Loucy (cell line): Measurements from ENCODE around the gene TESMIN.

Source experiments
- H2AFZ ChIP-seq: fragments of 200-600 bp; sonication (generic); 2 replicates; pipeline ENCODE4 v1.6.0; 2016; ENCODE audit warnings: antibody characterized with exemption, mild to moderate bottlenecking, low read length, moderate library complexity
- H3F3A ChIP-seq: fragments of 200-600 bp; 2 replicates; pipeline ENCODE4 v1.6.0; 2016; ENCODE audit warnings: antibody characterized with exemption, low read depth, mild to moderate bottlenecking
- H3K27me3 ChIP-seq: fragments of 200-600 bp; sonication (generic); 2 replicates; pipeline ENCODE4 v1.6.1; 2014; ENCODE audit warnings: low read length, mild to moderate bottlenecking; ENCODE audit not compliant: insufficient read depth, poor library complexity, severe bottlenecking
- H3K36me3 ChIP-seq: fragments of 200-600 bp; sonication (generic); 2 replicates; pipeline ENCODE4 v1.6.1; 2016; ENCODE audit warnings: low read length; ENCODE audit not compliant: insufficient read depth
- H3K4me1 ChIP-seq: fragments of 200-600 bp; sonication (generic); 2 replicates; pipeline ENCODE4 v1.5.1; 2014; ENCODE audit warnings: low read length, mild to moderate bottlenecking; ENCODE audit not compliant: insufficient read depth, poor library complexity, severe bottlenecking
- H3K4me2 ChIP-seq: fragments of 200-600 bp; sonication (generic); 2 replicates; pipeline ENCODE4 v1.6.0; 2014; ENCODE audit warnings: antibody characterized with exemption, low read length, low read depth, mild to moderate bottlenecking; ENCODE audit not compliant: poor library complexity, severe bottlenecking
- H3K4me3 ChIP-seq: fragments of 200-600 bp; sonication (generic); 2 replicates; pipeline ENCODE4 v1.5.1; 2014; ENCODE audit warnings: low read length, mild to moderate bottlenecking, mixed read lengths; ENCODE audit not compliant: poor library complexity, severe bottlenecking
- H3K79me2 ChIP-seq: fragments of 200-600 bp; sonication (generic); 2 replicates; pipeline ENCODE4 v1.6.1; 2014; ENCODE audit warnings: low read length; ENCODE audit not compliant: insufficient read depth
- H3K9ac ChIP-seq: fragments of 200-600 bp; sonication (generic); 2 replicates; pipeline ENCODE4 v1.6.0; 2014; ENCODE audit warnings: mild to moderate bottlenecking, low read depth, low read length, moderate library complexity; ENCODE audit not compliant: poor library complexity, severe bottlenecking
- H3K9me2 ChIP-seq: fragments of 200-600 bp; sonication (generic); replicated peaks from 2 replicates; pipeline ENCODE4 v1.6.1; 2016; ENCODE audit warnings: low read depth, low read length, mixed read lengths
- H3K9me3 ChIP-seq: fragments of 200-600 bp; sonication (generic); 2 replicates; pipeline ENCODE4 v1.6.1; 2014; ENCODE audit warnings: mild to moderate bottlenecking, antibody characterized with exemption, low read length, low read depth; ENCODE audit not compliant: insufficient read depth
- H4K20me1 ChIP-seq: fragments of 200-600 bp; sonication (generic); 2 replicates; pipeline ENCODE4 v1.6.0; 2014; ENCODE audit warnings: antibody characterized with exemption, low read length, mild to moderate bottlenecking; ENCODE audit not compliant: insufficient read depth, poor library complexity, severe bottlenecking
- EZH2phosphoT487 ChIP-seq: fragments of 200-600 bp; IDR thresholded peaks from 2 replicates; pipeline ENCODE4 v1.6.1; 2018; ENCODE audit warnings: antibody characterized with exemption, mild to moderate bottlenecking, moderate library complexity, borderline replicate concordance
- TF ChIP-seq, protein P1 (sequence below): fragments of 200-600 bp; sonication (generic); conservative IDR thresholded peaks from 2 replicates; pipeline ENCODE4 v1.5.1; 2014; ENCODE audit warnings: mild to moderate bottlenecking, antibody characterized with exemption, low read length

The TESMIN gene

DNA sequence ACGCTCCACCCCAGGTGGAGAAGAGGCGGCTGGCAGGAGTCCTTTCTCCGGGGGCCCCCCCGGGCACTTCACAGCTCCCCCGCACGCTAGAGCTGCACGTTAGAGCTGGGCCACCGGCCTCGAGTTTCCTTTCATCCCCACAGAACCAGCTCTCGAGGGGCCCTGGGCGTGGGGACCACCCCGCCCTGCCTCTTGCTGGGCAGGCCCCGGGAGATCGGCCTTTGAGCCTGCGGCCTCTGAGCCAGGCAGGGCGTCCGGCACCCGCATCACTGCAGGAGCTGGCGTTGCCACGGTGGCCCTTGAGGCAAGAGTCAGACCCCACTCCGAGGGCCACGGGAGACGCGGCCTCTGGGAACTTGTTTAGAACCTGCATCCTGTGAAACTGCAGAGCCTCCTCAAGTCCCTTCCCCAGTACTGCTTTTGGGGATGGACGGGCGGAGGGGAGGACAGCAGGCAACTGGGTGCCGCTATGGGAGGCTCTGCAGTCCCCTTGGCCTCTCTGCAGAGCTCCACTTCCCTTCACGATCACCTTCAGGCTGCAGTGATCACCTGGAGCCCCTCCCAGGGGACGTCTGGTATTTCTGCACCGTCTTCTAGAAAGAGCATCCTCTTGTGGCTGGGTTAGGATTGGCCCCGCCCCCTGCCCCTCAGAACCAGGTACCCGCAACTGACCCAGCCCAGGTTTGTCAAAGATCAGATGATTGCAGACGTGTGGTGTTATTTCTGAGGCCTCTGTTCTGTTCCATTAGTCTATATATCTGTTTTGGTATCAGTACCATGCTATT lies 80.9 kb downstream of the TESMIN start:
- no peaks in the 10 kb centered on the region for H3K9me3 ChIP-seq
- no peaks in the 10 kb centered on the region for H3K79me2 ChIP-seq
- no peak overlapping the region for H3K4me3 ChIP-seq
- no peaks in the 10 kb centered on the region for H4K20me1 ChIP-seq
- no peak overlapping the region for H3K9ac ChIP-seq
- no peaks in the 10 kb centered on the region for H3K4me1 ChIP-seq
- no peak overlapping the region for H3K4me2 ChIP-seq
- no peaks in the 10 kb centered on the region for H3K27me3 ChIP-seq
- H3K9me2 ChIP-seq, result no peaks in the 10 kb centered on the region
- no peaks in the 10 kb centered on the region for H3F3A ChIP-seq
- H3K36me3 ChIP-seq, result no peaks in the 10 kb centered on the region
- TF ChIP-seq, protein P1, sequence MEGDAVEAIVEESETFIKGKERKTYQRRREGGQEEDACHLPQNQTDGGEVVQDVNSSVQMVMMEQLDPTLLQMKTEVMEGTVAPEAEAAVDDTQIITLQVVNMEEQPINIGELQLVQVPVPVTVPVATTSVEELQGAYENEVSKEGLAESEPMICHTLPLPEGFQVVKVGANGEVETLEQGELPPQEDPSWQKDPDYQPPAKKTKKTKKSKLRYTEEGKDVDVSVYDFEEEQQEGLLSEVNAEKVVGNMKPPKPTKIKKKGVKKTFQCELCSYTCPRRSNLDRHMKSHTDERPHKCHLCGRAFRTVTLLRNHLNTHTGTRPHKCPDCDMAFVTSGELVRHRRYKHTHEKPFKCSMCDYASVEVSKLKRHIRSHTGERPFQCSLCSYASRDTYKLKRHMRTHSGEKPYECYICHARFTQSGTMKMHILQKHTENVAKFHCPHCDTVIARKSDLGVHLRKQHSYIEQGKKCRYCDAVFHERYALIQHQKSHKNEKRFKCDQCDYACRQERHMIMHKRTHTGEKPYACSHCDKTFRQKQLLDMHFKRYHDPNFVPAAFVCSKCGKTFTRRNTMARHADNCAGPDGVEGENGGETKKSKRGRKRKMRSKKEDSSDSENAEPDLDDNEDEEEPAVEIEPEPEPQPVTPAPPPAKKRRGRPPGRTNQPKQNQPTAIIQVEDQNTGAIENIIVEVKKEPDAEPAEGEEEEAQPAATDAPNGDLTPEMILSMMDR, result no peak
- no peak for TF ChIP-seq EZH2phosphoT487
- H2AFZ ChIP-seq, result no peak overlapping the region

DNA sequence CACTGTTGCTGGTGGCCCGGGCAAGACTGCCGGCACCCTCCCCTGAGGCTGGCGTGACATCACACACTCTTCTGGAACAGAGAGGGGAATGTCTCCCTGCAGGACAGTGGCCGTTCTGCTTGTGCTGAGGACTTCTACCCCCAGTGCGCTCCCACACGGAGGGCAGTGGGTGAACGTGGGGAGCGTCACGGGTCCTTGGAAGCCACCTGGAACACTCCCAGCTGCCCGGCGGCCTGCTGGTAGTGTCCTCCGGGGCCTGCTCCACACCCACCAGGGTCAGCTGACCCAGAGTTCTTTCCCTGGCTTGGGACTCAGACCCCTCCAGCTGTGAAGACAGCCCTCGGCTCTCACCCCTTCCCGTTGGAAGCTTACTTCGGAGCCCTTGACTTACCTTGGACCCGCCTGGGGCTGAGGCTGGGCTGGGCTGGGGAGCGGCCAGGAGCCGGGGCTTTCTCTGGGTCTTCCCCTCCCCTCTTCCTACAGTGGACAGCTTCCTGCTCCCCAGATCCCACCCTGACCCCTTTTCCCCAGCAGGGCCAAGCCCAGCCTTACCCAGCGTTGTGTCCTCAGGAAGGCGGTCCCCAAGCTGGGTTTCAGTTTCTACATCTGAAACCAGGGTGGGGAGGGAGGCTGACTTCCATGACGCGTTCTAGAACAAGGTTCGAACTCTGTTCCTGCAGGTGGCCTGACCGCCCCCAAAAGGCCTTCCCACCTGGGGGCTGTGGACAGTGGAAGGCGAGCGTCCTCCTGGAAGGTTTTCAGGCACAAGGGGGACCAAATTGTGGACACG lies 81.8 kb downstream of the TESMIN start:
- Histone ChIP-seq H3K9ac (no peak overlapping the region), H3K9me2 (no peaks in the 10 kb centered on the region), H3K27me3 (no peaks in the 10 kb centered on the region), H3K79me2 (no peaks in the 10 kb centered on the region), H3K36me3 (no peaks in the 10 kb centered on the region), H3K4me2 (no peak overlapping the region), H4K20me1 (no peaks in the 10 kb centered on the region), H2AFZ (no peak overlapping the region), H3K9me3 (no peaks in the 10 kb centered on the region), H3K4me1 (no peaks in the 10 kb centered on the region), H3K4me3 (no peak overlapping the region), H3F3A (no peaks in the 10 kb centered on the region)
- TF ChIP-seq, protein P1, result no peak
- TF ChIP-seq EZH2phosphoT487, result no peak

DNA sequence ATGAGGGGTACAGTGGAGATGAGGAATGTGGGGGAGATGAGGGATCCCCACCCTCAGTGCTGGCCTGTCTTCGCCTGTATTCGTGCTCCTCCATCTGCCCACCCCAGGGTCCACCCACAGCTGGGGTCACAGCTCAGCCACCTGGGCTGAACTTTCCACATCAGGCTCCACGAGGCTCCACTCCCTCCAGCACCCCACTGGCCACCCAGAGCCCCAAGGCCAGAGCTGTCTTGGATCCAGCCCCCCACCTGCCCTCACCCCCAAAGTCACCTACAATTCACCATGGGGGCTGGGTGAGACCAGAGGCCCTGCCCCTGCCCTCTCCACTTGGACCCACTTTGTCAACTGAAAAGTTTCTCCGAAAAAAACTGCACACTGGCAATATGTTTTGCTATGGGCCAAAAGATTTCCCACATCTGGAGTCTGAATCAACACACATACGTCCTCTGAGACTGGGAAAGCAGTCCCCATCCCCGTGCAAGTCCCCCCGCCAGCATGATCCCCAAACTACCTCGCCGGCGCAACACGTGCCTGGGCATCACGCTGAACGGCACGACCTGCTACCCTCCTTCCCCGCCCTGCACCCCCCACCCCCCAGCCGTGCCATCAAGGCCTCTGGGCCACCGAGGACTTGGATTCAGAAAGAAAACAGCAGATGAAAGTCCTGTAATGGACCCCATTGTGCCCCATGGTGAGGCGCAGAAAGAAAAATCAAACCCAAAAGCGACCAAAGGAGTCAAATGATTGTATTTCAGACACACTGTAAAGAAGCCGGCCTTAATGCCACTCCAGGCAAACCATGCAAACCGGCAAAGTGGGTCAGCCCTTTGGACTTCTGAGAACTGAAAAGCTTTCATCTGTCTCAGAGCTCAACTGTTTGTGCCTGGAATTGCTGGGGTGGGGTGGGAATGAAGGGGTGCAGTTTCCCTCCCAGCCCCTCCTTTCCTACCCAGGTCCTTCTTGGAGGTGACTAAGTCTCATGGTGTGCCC lies 83.5 kb downstream of the TESMIN start:
- Histone ChIP-seq H3K4me3 (no peak overlapping the region), H3K9me2 (no peaks in the 10 kb centered on the region), H3K9me3 (no peaks in the 10 kb centered on the region), H3K9ac (no peak overlapping the region), H4K20me1 (no peaks in the 10 kb centered on the region), H3K4me2 (no peak overlapping the region), H3K27me3 (no peaks in the 10 kb centered on the region), H2AFZ (no peak overlapping the region), H3K79me2 (no peaks in the 10 kb centered on the region), H3K4me1 (no peaks in the 10 kb centered on the region), H3F3A (no peaks in the 10 kb centered on the region), H3K36me3 (no peaks in the 10 kb centered on the region)
- TF ChIP-seq, protein P1, result no peak
- no peak for TF ChIP-seq EZH2phosphoT487
